NCI-H460 (cell line): ENCODE measurements around the gene ROBO2. TPM values are rescaled to one million over a fixed set of nuclear protein-coding genes. Genes with fewer than 3 reads are reported as not detected.

ENCODE experiments used
- DNase-seq: peaks from one replicate; pipeline ENCODE4 v3.0.0-alpha.2; 2016; ENCODE audit warnings: low read depth; ENCODE audit errors: extremely low read depth
- total RNA-seq: library from RNA; depleted of rRNA; stranded (reverse); fragments of >200 nt; shearing (Covaris generic); gene quantifications from 2 replicates; pipeline ENCODE4 v1.2.3, GENCODE V29; 2014

ROBO2 gene
- total RNA-seq, 1 experiment from 2014 or later: 0.05 TPM

- no peak for DNase-seq
These were observed 501.5 kb downstream of the ROBO2 start for GRCh38 chr3:77541203-77541922.

DNA sequence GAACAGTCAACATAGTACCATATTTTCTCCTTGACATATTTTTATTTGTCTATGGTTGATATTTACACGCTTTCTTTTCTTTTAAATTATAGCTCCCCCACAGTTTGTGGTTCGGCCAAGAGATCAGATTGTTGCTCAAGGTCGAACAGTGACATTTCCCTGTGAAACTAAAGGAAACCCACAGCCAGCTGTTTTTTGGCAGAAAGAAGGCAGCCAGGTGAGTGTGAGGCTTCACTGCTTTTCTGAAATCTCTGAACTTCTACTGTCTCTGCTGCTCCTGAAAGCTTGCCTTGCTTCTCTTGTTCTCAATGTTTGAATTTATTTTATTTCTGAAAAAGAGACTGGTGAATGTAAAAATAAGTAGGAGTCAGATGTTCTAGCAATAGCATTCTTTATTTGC, 506.3 kb downstream of the ROBO2 start:
- no peak for DNase-seq

DNA sequence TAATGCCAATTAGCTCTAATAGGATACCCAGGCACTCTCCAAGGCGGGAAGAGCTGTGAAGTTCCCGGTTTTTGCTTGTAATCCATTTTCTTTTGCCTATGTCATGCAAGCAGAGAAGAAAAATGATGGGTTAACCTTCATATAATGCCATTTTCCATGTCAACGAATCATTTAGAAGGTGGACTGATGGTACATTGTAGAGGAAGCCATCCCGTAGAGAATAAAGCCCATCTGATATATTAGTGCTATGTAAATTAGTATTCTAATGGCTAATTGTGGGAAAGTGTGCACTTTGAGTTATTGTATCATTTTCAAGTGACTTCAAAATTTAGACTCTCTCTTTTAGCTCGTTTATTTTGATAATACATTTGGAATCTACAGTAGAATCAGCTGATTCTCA, 509.1 kb downstream of the ROBO2 start:
- DNase-seq: no peak

DNA sequence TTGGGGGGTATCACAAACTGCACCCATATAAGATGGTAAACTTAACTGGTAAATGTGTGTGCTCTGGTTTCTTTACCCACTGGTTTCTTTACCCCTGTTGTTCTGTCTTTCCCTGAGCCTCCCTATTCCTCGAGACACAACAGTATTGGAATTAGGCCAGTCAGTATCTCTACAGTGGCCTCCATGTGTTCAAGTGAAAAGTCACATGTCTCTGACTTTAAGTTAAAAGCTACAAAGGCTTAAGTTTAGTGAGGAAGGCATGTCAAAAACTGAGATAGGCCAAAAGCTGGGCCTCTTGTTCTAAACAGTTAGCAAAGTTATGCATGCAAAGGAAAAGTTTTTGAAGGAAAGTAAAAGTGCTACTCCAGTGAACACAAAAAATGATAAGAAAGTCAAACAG, 513.3 kb downstream of the ROBO2 start:
- no peak for DNase-seq

DNA sequence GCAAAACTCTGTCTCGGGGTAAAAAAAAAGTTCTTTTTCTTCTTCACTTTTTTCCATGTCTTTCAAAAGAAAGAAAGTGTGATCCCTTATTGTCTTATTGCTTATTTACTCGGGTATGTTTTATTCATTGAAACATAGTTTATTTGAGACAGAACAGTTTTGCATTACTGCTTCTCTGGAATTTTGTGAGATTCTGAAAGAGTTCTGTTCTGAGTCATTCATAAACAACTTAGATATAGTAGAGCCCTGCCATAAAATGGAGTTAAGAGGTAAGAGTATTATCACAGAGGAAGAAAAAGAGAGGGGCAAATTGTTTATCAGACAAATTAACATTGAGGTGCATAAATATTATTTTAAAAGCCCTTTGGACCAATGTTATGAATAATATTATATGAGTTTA, 522.2 kb downstream of the ROBO2 start:
- no peak for DNase-seq

DNA sequence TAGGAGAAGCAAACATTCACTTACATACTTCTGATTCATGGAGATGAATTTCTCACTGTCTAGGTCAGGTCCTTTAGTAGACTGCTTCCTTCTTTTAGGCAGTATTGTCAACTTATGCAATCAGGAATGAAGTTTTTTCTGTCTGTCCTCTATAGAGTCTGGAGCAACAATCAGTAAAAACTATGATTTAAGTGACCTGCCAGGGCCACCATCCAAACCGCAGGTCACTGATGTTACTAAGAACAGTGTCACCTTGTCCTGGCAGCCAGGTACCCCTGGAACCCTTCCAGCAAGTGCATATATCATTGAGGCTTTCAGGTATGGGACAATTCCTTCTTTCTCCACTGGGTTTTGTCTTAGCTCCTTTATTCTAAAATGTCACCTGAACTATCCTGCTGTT, 523.1 kb downstream of the ROBO2 start:
- no peak for DNase-seq

- no peak for DNase-seq
These were observed 526.2 kb downstream of the ROBO2 start for GRCh38 chr3:77566055-77566454.

DNA sequence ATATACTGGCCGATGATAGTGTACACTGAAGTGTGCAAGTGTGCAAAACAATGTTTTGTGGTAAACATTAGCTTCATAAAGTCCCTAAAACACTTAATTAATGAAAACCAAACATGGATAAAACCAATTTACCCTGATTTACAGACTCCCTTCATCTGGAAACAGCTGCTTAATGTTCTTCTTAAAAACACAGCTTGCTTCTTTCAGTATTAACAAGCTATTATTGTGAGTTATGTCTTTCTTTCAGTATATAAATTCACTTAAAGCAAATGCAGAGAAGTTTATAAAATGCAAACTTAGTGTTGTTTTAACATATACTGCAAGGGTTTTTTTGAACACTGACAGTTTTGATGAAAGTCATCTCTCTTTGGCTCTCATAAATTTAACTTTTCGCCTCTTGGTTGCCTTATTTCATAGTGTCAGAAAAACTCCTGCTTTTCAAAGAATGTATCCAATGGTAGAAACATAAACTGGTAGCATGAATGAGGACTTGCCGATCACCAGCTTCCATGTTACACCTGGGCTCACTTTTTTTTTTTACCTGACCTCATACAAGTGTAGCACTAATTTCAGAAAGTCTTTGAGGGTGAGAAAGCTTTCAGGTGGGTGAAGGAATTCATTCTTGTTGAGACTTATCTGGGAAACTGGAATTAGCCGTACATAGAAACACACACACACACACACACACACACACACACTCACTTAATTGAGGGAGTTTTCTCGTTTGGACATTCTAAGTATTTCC, 532.2 kb downstream of the ROBO2 start:
- DNase-seq: no peak

DNA sequence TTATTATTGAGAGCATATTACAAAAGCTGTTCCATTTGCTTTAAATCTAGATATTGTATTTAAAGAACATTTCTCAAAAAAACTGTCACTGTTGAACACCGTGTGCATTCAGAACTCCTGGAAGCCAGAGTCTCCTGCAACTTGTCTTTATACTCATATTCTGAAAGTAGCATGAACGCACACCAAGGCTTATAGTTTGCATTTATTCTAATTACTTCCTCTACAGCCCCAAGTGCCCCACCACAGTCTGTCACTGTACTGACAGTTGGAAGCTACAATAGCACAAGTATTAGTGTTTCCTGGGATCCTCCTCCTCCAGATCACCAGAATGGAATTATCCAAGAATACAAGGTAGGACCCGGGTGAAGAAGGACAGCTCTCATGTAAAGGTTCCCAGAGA, 537.4 kb downstream of the ROBO2 start:
- no peak for DNase-seq

DNA sequence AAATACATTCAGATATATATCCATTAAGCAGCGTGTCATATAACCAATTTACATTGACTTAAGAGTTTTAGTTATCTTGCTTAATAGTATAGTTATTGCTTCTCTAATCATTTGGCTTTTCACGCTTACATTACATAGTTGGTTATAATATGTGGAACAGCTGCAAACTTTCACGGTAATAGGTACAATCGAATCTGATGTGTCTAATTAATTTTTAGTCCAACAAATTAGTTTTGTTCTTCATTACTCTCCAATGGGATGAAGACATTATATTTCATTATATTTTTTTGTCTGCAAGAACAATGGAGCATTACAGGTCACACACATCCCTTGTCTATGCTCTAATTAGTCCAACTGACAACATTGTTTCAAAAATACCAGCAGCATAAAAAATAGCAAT, 546.3 kb downstream of the ROBO2 start:
- no peak for DNase-seq

- no peak for DNase-seq
These were observed 549.0 kb downstream of the ROBO2 start for GRCh38 chr3:77588863-77589262.

DNA sequence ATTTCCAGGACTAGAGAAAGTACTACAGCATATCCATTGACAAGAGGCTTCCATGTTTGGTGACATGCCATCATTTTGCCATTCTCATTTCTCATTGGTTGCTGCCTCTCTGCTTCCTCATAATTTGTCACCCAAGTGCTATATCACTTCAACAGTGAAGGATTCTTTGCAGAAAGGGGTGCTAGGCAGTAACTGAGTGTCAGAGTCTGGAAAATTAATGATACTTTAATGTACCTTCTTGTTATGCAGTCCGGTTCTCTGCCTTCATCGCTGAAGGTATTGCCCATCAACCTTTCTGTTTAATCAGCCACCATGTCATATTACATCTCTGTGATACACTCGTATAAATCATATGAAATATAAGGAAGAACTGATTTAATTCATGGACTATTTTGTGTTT, 550.3 kb downstream of the ROBO2 start:
- DNase-seq: no peak

DNA sequence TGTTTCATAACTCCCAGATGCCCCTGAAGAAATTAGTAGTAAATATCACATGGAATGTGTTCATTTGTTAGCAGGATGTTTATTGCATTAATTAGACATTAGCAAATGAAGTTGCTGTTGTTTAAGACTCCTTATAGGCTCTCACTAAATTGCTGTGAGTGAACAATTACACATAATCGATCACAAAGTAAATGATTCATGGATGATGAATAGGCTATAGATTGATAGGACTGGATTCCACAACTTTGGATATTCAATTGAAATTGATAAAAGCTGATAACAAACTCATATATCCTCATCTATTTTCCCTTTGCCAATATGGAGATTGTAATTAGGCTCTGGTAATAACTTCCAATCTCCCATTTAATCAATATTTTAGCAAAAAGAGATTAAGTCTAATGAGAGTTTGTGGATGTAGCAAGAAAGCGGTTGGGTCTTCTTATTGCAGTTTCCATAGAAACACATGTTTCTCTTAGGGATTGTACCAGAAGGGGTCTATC, 555.5 kb downstream of the ROBO2 start:
- no peak for DNase-seq

DNA sequence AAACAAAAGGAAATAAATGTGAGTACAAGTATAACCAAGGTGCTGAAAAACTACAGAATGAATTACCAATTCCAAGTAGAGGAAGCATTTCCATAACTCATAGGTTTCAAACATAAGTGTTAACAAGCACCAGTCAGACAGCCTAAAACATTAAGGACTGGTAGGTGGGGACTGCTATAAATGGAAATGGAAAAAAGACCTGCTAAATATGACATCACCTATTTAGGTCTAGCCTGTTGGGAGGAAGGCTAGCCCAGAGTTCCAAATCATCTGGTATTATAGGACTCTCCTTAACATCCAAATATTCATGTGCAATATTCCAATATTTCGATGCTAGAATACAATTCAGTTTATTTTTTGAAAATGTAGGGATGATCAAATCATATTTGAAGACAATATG, 560.0 kb downstream of the ROBO2 start:
- no peak for DNase-seq

GRCh38 chr3:77601823-77602415, 562.0 kb downstream of the ROBO2 start:
- DNase-seq: no peak

DNA sequence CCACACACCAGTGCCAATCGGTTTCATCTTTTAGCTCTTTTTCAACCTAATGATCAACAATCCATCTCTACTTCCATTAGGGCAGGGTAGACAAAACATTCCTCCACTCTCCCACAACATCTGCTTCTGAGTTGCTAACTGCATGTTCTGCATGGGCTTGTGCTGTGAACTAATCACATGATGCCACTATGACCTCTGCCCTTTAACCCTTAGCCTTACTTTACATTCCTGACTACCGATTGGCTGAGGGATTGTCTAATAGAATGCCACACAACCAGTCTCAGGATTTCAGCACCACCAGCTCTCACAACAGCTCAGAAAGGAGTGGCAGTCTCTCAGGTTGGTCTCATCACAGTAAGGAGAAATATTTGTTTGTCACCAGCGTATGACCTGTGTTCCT, 562.8 kb downstream of the ROBO2 start:
- no peak for DNase-seq

DNA sequence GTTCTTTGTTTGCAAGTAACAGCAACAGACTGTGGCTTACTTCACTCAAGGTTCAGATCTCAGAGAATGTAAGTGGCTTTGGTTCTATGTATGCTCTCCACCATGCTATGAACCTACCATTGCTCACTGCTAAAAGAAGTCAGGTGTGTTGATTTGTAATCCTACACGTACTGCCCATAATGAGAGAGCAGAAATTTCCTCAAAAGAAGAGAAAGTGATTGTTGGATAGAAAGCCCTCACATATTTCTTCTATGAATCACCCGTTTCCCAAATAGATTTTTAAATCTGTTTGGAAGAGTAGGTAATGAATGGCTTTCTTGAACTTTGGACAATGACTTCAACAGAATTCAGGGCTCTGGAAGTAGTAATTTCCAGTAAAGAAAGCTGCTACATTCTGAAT, 565.4 kb downstream of the ROBO2 start:
- DNase-seq: no peak

DNA sequence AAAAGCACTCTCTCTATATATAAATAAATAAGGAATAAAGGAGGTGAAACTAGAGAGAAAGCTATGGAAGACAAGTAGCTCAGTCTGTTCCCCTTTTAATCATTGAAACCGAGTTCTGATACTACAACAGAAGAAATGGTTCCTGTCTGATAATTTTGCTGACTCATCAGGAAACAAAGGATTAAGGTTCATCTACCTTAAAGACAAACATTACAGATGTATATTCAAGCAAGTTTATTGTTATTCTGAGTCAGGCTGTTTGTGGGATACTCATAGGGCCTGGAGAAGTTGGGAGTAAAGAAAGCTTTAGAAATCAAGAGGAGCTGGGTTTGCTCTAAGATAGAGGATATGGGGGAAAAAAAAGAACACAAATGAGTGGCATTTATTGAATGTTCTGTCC, 566.0 kb downstream of the ROBO2 start:
- DNase-seq: no peak

GRCh38 chr3:77606372-77606771, 566.5 kb downstream of the ROBO2 start:
- no peak for DNase-seq

- DNase-seq: no peak
These were observed 578.8 kb downstream of the ROBO2 start for GRCh38 chr3:77618686-77619085.

DNA sequence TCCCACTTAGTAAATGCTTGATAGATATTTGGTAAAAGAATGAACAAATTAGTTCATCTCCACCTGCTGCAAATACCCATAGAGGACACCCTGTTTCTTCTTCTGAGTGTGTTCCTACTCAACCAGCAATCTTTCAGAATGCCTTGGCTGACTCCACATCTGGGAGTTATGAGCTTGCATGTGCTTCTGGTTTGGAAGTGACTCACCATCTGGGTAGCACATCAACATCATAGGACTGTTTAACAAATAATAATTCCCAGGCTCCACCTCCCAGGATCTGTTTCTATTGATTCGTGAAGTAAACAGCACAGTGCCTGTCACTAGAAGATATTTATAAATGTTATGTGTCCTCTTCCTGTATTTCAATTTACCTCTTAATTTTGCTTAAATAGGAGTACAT, 580.1 kb downstream of the ROBO2 start:
- no peak for DNase-seq

GRCh38 chr3:77623500-77623899, 583.6 kb downstream of the ROBO2 start:
- DNase-seq: no peak
